SU-DHL-6 (cell line): ENCODE measurements around the gene AATF.

ENCODE experiments used
- CTCF ChIP-seq: fragments of 200-600 bp; sonication (generic); IDR thresholded peaks from one replicate; pipeline ENCODE4 v1.5.1; 2017; ENCODE audit warnings: antibody characterized with exemption, mild to moderate bottlenecking, low read length, moderate library complexity; ENCODE audit not compliant: insufficient read depth, poor library complexity, severe bottlenecking
- EZH2phosphoT487 ChIP-seq: fragments of 200-600 bp; sonication (generic), shearing (Covaris generic); conservative IDR thresholded peaks from 2 replicates; pipeline ENCODE4 v1.6.1; 2018; ENCODE audit warnings: mild to moderate bottlenecking, antibody characterized with exemption, low read length, moderate library complexity, mixed read lengths

- TF ChIP-seq EZH2phosphoT487 (no peak), CTCF (no peak)
These were observed 2.6 kb upstream of the AATF start for GRCh38 chr17:36945959-36946725.
